Calu3 (cell line): ENCODE data around the gene GATAD2A. TPM values are rescaled to one million over a fixed set of nuclear protein-coding genes. Genes with fewer than 3 reads are reported as not detected.

Experiments used
- BruUV-seq: library from RNA; stranded (reverse); fragments of 400-500 nt; replicated peaks from 2 replicates; lab custom pipeline; 2021; lab: Mats Ljungman, UMichigan
- CTCF ChIA-PET: fragments of 300-600 bp; sonication (Branson Sonifier 250); formaldehyde crosslinking; loops from one replicate; lab custom pipeline; 2022; ENCODE audit warnings: antibody characterized with exemption; lab: Charles Lee
- DNase-seq: peaks from one replicate; pipeline ENCODE4 v3.0.0; 2022
- H3K27ac Mint-ChIP-seq: one replicate; pipeline ENCODE4 v1.8.0; 2022; ENCODE audit warnings: mixed read lengths; ENCODE audit not compliant: unreplicated experiment
- H3K27me3 Mint-ChIP-seq: one replicate; pipeline ENCODE4 v1.8.0; 2022; ENCODE audit warnings: mixed read lengths; ENCODE audit not compliant: unreplicated experiment
- H3K36me3 Mint-ChIP-seq: one replicate; pipeline ENCODE4 v1.8.0; 2022; ENCODE audit warnings: mild to moderate bottlenecking, moderate library complexity, mixed read lengths; ENCODE audit not compliant: insufficient read depth, unreplicated experiment
- H3K4me1 Mint-ChIP-seq: one replicate; pipeline ENCODE4 v1.8.0; 2022; ENCODE audit warnings: mild to moderate bottlenecking, low read depth, mixed read lengths; ENCODE audit not compliant: unreplicated experiment
- H3K4me3 Mint-ChIP-seq: one replicate; pipeline ENCODE4 v1.8.0; 2022; ENCODE audit warnings: mild to moderate bottlenecking, low read depth, moderate library complexity, mixed read lengths; ENCODE audit not compliant: unreplicated experiment
- H3K9me3 Mint-ChIP-seq: one replicate; pipeline ENCODE4 v1.8.0; 2022; ENCODE audit warnings: low read depth, mixed read lengths; ENCODE audit not compliant: unreplicated experiment
- CTCF ChIP-seq: fragments of 200-600 bp; IDR thresholded peaks from one replicate; pipeline ENCODE4 v1.8.0; 2022; ENCODE audit warnings: antibody characterized with exemption; ENCODE audit not compliant: unreplicated experiment
- intact Hi-C: fragments of 100-400 bp; cut with micrococcal nuclease; formaldehyde crosslinking; loops from one replicate; pipeline ENCODE4 v1.10.0; 2022; ENCODE audit not compliant: unreplicated experiment
- total RNA-seq: library from RNA; stranded (reverse); gene quantifications from 2 replicates; pipeline ENCODE4 v1.2.3, GENCODE V29; 2022

GATAD2A gene
- total RNA-seq, 1 experiment from 2014 or later = 79.8 TPM

GRCh38 chr19:19493841-19494546 lies 88.5 kb downstream of the GATAD2A start:
- DNase-seq = no peak
- Mint-ChIP-seq H3K27ac (no peak overlapping the region), H3K36me3 (peaks cover 40% of the 10 kb centered on the region), H3K27me3 (no peaks in the 10 kb centered on the region), H3K9me3 (no peaks in the 10 kb centered on the region), H3K4me3 (no peak overlapping the region), H3K4me1 (peaks cover 16% of the 10 kb centered on the region)
- CTCF ChIA-PET = no interaction called here
- BruUV-seq = no TSS peak
- intact Hi-C loops = no loop called here
- TF ChIP-seq CTCF = no peak

GRCh38 chr19:19495614-19496603 lies 90.4 kb downstream of the GATAD2A start:
- H3K27me3 Mint-ChIP-seq = no peaks in the 10 kb centered on the region
- CTCF ChIA-PET = interaction anchor here (0.7 kb wide), 1 partner anchor 15 kb away, joined by 4 read pairs; no protein-coding TSS in a partner anchor
- peaks cover 40% of the 10 kb centered on the region for H3K36me3 Mint-ChIP-seq
- H3K27ac Mint-ChIP-seq = no peak overlapping the region
- intact Hi-C loops = no loop called here
- H3K9me3 Mint-ChIP-seq = no peaks in the 10 kb centered on the region
- BruUV-seq = no TSS peak
- TF ChIP-seq CTCF = no peak
- DNase-seq = no peak
- H3K4me1 Mint-ChIP-seq = no peaks in the 10 kb centered on the region
- no peak overlapping the region for H3K4me3 Mint-ChIP-seq

- BruUV-seq = no TSS peak
- no peaks in the 10 kb centered on the region for H3K27me3 Mint-ChIP-seq
- peaks cover 49% of the 10 kb centered on the region for H3K36me3 Mint-ChIP-seq
- H3K4me3 Mint-ChIP-seq = no peak overlapping the region
- H3K27ac Mint-ChIP-seq = no peak overlapping the region
- H3K4me1 Mint-ChIP-seq = no peaks in the 10 kb centered on the region
- TF ChIP-seq CTCF = no peak
- DNase-seq = no peak
- intact Hi-C loops = no loop called here
- CTCF ChIA-PET = no interaction called here
- no peaks in the 10 kb centered on the region for H3K9me3 Mint-ChIP-seq
Observed at GRCh38 chr19:19498255-19498991, 92.9 kb downstream of the GATAD2A start.
